Erythroblast (primary cell): ENCODE data around the gene RNF169.

Source experiments
- DNase-seq, 2 experiments: peaks; one replicate each; lab custom pipeline; 2025; lab: John Stamatoyannopoulos, UW
- GATA1 ChIP-seq: IDR thresholded peaks from 2 replicates; pipeline ENCODE4 v1.6.1; 2011; ENCODE audit warnings: low read depth, mild to moderate bottlenecking, control low read depth, low read length, moderate library complexity
- POLR2A ChIP-seq: IDR thresholded peaks from 2 replicates; pipeline ENCODE4 v1.6.1; 2011; ENCODE audit warnings: mild to moderate bottlenecking, low read length

Gene RNF169

GRCh38 chr11:74839446-74839845 is 90.8 kb downstream of the RNF169 start:
- no peak for DNase-seq
- TF ChIP-seq POLR2A (no peak), GATA1 (no peak)

DNA sequence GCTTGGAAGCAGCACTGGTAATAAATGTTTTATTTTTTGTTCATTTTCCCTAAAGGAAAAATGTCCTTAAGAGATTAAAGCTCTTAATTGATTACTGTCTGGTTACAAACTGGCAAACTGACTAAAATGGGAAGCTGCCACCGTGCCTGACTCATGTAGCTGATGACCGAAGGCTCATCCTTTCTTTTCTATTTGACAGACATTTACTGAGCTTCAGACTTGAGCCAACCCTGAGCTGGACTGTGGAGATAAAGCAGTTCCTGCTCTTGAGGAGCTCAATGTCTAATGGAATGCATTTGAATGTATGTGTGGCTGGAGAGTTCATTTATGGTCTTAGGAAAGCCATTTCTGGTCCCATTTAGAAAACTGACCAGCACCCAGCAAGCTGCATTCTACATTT is 91.3 kb downstream of the RNF169 start:
- TF ChIP-seq POLR2A (no peak), GATA1 (no peak)
- DNase-seq, result peak in 1 of 2 experiments; percentile 11

GRCh38 chr11:74840486-74840885 is 91.8 kb downstream of the RNF169 start:
- DNase-seq, result no peak
- TF ChIP-seq GATA1, result no peak
- no peak for TF ChIP-seq POLR2A

GRCh38 chr11:74842967-74843366 is 94.3 kb downstream of the RNF169 start:
- DNase-seq, result no peak
- TF ChIP-seq POLR2A, result no peak
- TF ChIP-seq GATA1, result no peak

GRCh38 chr11:74844072-74844471 is 95.4 kb downstream of the RNF169 start:
- DNase-seq, result no peak

DNA sequence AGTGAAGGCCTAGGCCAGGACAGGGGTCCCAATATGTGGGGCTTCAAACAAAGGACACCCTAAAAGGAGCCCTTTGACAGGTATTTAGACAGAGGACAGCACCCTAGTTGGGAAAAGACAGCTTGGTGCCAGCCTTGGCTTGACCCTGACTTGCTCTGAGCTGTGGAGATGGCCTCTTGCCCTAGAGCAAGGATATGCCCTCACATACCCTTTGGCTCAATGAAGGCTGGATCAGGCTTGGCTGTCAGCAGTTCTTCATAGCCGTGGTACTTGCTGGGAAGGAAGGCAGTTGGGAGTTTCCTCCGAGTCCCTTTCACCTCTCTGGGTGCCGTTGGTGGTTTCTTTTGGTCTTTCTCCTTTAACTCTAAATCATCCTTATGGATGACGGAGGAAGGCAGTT is 96.2 kb downstream of the RNF169 start:
- no peak for TF ChIP-seq GATA1
- no peak for TF ChIP-seq POLR2A
- no peak for DNase-seq

More at GRCh38 chr11:74844072-74844471, 95.4 kb downstream of the RNF169 start:
- TF ChIP-seq POLR2A, result no peak
- TF ChIP-seq GATA1, result no peak

DNA sequence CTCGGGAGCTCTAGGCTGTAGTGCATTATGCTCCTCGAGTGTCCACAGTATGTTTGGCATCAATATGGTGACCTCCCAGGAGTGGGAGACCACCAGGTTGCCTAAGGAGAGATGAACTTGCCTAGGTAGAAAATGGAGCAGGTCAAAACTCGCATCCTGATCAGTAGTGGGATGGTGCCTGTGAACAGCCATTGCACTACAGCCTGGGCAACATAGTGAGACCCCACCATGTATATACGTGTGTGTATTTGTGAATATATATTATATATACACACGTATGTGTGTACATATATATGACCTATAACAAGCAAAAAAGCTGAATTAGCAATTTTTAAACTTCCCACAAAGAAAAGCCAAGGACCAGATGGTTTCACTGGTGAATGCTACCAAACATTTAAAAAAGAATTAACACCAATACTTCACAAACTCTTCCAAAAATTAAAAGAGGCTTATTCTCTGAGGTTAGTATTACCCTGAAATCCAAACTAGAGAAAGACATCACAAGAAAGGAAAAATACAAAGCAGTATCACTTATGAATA is 97.4 kb downstream of the RNF169 start:
- no peak for TF ChIP-seq POLR2A
- no peak for TF ChIP-seq GATA1
- no peak for DNase-seq

- no peak for DNase-seq
- TF ChIP-seq GATA1 (no peak), POLR2A (no peak)
Observed at GRCh38 chr11:74846770-74847169, 98.1 kb downstream of the RNF169 start.

- TF ChIP-seq POLR2A (no peak), GATA1 (no peak)
- no peak for DNase-seq
Observed at GRCh38 chr11:74847395-74847794, 98.7 kb downstream of the RNF169 start.

- DNase-seq, result no peak
- TF ChIP-seq POLR2A (no peak), GATA1 (no peak)
Observed at GRCh38 chr11:74847895-74848294, 99.2 kb downstream of the RNF169 start.

DNA sequence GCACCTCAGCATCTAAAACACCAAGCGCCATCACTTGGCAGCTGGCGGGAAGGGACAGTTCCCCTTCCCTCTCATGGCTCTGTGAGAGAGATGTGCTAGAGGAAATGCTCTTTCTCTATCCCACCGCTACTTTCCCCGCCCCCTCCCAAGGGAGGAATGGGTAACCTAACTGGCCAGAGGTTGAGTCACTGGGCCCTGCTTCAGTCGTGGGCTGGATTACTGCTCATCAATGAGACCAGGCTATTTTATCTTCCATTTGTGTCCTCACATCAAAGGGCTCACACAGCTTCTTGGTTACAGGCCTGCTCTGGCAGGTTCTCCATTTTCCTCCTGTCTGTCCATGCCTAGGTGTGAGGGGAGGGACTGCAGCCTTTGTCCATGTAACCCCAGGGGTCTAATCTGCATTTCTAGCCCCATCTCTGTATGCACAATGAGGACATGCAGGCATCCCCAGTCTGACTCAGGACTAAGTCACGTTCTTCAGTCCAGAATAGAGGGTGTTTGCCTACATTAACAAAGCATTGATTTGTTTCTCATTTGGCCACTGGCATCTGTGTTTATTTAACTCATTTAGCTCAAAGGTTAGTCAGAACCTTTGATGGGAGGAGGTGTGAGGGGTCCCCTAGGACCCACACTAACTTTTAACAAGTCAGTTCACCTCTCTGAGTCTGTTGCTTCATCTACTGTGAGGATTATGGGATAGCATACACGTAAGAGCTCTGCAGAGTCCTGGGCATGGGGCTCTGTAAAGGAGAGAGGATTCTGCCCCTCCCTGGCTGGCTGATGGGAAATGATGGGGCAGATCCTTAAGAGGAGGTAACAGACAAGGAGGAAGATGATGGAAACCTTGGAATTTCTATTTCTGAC is 101.1 kb downstream of the RNF169 start:
- no peak for DNase-seq
- TF ChIP-seq GATA1 (no peak), POLR2A (no peak)

DNA sequence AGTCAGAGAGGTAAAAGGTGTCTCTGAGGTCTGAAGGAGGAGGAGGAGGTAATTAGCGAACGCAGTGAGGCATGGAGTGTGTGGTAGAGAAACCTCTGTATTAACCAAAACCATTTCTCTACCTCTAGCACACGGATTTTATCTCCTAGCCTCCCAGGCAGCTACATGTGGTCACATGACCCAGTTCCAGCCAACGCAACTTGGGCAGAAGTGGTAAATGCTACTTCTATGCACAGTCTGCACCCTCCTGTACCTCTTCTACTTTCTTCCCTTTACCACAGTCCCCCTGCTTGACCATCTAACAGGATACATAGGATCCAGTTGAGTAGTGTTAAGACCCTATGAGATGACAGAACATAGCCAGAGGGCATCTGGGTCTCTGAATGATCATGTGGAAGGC is 104.6 kb downstream of the RNF169 start:
- TF ChIP-seq GATA1 (no peak), POLR2A (no peak)
- no peak for DNase-seq

- DNase-seq, result no peak
- no peak for TF ChIP-seq POLR2A
- TF ChIP-seq GATA1, result no peak
Observed at GRCh38 chr11:74860743-74861142, 112.1 kb downstream of the RNF169 start.

DNA sequence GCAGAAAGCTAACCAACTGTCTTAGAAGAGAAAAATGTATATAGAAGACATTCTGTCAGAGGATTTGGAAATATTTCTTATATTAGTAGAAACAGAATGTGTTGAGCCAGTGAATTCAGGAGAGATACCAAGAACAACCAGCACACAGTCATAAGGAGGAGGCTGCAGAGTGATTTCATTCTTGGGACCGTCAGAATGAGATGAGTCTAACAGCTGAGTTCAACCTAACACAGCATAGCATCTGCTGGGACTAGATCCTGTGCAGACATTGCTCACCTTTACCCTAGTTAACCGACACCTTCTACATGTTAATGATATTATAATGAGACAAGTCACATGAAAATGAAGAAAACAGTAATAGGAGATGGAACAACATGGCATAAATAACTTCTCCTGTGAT is 114.8 kb downstream of the RNF169 start:
- DNase-seq, result no peak
- TF ChIP-seq POLR2A (no peak), GATA1 (no peak)
